Karpas-422 (cell line): ENCODE measurements around the gene IFITM10. TPM values are rescaled to one million over a fixed set of nuclear protein-coding genes. Genes with fewer than 3 reads are reported as not detected.

Experiments used
- DNase-seq: peaks from one replicate; pipeline ENCODE4 v3.0.0-alpha.2; 2015
- H2AFZ ChIP-seq: fragments of 200-600 bp; sonication (generic); 2 replicates; pipeline ENCODE4 v1.6.1; 2014; ENCODE audit warnings: antibody characterized with exemption, low read length, mixed read lengths
- H3K27ac ChIP-seq: fragments of 200-600 bp; sonication (generic); 2 replicates; pipeline ENCODE4 v1.5.1; 2014; ENCODE audit warnings: mild to moderate bottlenecking, low read length, moderate library complexity
- H3K27me3 ChIP-seq: fragments of 200-600 bp; sonication (generic); 2 replicates; pipeline ENCODE4 v1.6.1; 2014; ENCODE audit warnings: low read length, mixed read lengths
- H3K36me3 ChIP-seq: fragments of 200-600 bp; sonication (generic); 2 replicates; pipeline ENCODE4 v1.6.1; 2014; ENCODE audit warnings: low read length, mixed read lengths; ENCODE audit not compliant: insufficient read depth
- H3K4me1 ChIP-seq: fragments of 200-600 bp; sonication (generic); 2 replicates; pipeline ENCODE4 v1.6.1; 2014; ENCODE audit warnings: mild to moderate bottlenecking, low read length, mixed read lengths
- H3K4me2 ChIP-seq: fragments of 200-600 bp; sonication (generic); 2 replicates; pipeline ENCODE4 v1.6.1; 2014; ENCODE audit warnings: low read length, low read depth, mild to moderate bottlenecking; ENCODE audit not compliant: poor library complexity, severe bottlenecking
- H3K4me3 ChIP-seq: fragments of 200-600 bp; sonication (generic); 2 replicates; pipeline ENCODE4 v1.5.1; 2014; ENCODE audit warnings: mild to moderate bottlenecking, antibody characterized with exemption, low read length, mixed read lengths
- H3K79me2 ChIP-seq: fragments of 200-600 bp; sonication (generic); 2 replicates; pipeline ENCODE4 v1.6.1; 2014; ENCODE audit warnings: mild to moderate bottlenecking, low read length, mixed read lengths
- H3K9ac ChIP-seq: fragments of 200-600 bp; sonication (generic); 2 replicates; pipeline ENCODE4 v1.6.0; 2014; ENCODE audit warnings: low read length
- H3K9me2 ChIP-seq: fragments of 200-600 bp; sonication (generic), shearing (Covaris generic); replicated peaks from 2 replicates; pipeline ENCODE4 v1.6.0; 2014; ENCODE audit warnings: mild to moderate bottlenecking, low read length, moderate library complexity; ENCODE audit not compliant: insufficient read depth
- H3K9me3 ChIP-seq: fragments of 300-700, 200-600 bp; sonication (generic); 2 replicates; pipeline ENCODE4 v1.6.1; 2014; ENCODE audit warnings: low read length, mixed read lengths
- H4K20me1 ChIP-seq: fragments of 200-600 bp; sonication (generic); 2 replicates; pipeline ENCODE4 v1.6.1; 2014; ENCODE audit warnings: mild to moderate bottlenecking, antibody characterized with exemption, low read length, low read depth; ENCODE audit not compliant: insufficient read depth
- total RNA-seq: library from RNA; depleted of rRNA; stranded (reverse); fragments of >200 nt; shearing (Covaris generic); gene quantifications from 2 replicates; pipeline ENCODE4 v1.2.3, GENCODE V29; 2014; ENCODE audit warnings: low replicate concordance; rRNA removed

IFITM10 gene
- not detected in 2 replicates for total RNA-seq

- Histone ChIP-seq H3K9ac (no peak within 1 kb of the TSS), H3K36me3 (no peaks in the 10 kb centered on the region), H3K27me3 (no peaks in the 10 kb centered on the region), H3K4me2 (no peak within 1 kb of the TSS), H3K79me2 (no peaks in the 10 kb centered on the region), H3K9me2 (no peaks in the 10 kb centered on the region), H3K27ac (no peak within 1 kb of the TSS), H3K4me1 (peaks cover 9% of the 10 kb centered on the region), H2AFZ (no peak within 1 kb of the TSS), H3K9me3 (no peaks in the 10 kb centered on the region), H4K20me1 (no peaks in the 10 kb centered on the region), H3K4me3 (no peak within 1 kb of the TSS)
- no peak for DNase-seq
These were observed at the start of gene IFITM10 for GRCh38 chr11:1750481-1750839. Gene IFITM10, minus strand, starts transcription at chr11:1750595. Its CDS starts 153 bp downstream, at chr11:1750442.

- H3K27ac ChIP-seq, result no peak overlapping the region
- no peaks in the 10 kb centered on the region for H3K27me3 ChIP-seq
- H3K9ac ChIP-seq, result no peak overlapping the region
- no peaks in the 10 kb centered on the region for H3K4me1 ChIP-seq
- H2AFZ ChIP-seq, result no peak overlapping the region
- no peak overlapping the region for H3K4me2 ChIP-seq
- H3K9me3 ChIP-seq, result no peaks in the 10 kb centered on the region
- DNase-seq, result no peak
- no peaks in the 10 kb centered on the region for H3K9me2 ChIP-seq
- H3K36me3 ChIP-seq, result no peaks in the 10 kb centered on the region
- no peaks in the 10 kb centered on the region for H3K79me2 ChIP-seq
- H3K4me3 ChIP-seq, result no peak overlapping the region
- H4K20me1 ChIP-seq, result no peaks in the 10 kb centered on the region
These were observed 47.2 kb upstream of the IFITM10 start for GRCh38 chr11:1797391-1798125.

GRCh38 chr11:1796413-1797011 lies 46.1 kb upstream of the IFITM10 start:
- no peaks in the 10 kb centered on the region for H3K4me1 ChIP-seq
- no peaks in the 10 kb centered on the region for H3K9me2 ChIP-seq
- H2AFZ ChIP-seq, result no peak overlapping the region
- H4K20me1 ChIP-seq, result no peaks in the 10 kb centered on the region
- H3K9ac ChIP-seq, result no peak overlapping the region
- no peak overlapping the region for H3K4me3 ChIP-seq
- H3K4me2 ChIP-seq, result no peak overlapping the region
- no peaks in the 10 kb centered on the region for H3K79me2 ChIP-seq
- DNase-seq, result no peak
- no peaks in the 10 kb centered on the region for H3K9me3 ChIP-seq
- no peaks in the 10 kb centered on the region for H3K36me3 ChIP-seq
- H3K27ac ChIP-seq, result no peak overlapping the region
- H3K27me3 ChIP-seq, result no peaks in the 10 kb centered on the region

GRCh38 chr11:1793081-1793480 lies 42.7 kb upstream of the IFITM10 start:
- H3K79me2 ChIP-seq, result no peaks in the 10 kb centered on the region
- H4K20me1 ChIP-seq, result no peaks in the 10 kb centered on the region
- H3K9me2 ChIP-seq, result no peaks in the 10 kb centered on the region
- H3K27ac ChIP-seq, result no peak overlapping the region
- no peak overlapping the region for H2AFZ ChIP-seq
- no peak overlapping the region for H3K4me3 ChIP-seq
- H3K4me2 ChIP-seq, result no peak overlapping the region
- H3K4me1 ChIP-seq, result no peaks in the 10 kb centered on the region
- no peak overlapping the region for H3K9ac ChIP-seq
- H3K9me3 ChIP-seq, result no peaks in the 10 kb centered on the region
- no peaks in the 10 kb centered on the region for H3K36me3 ChIP-seq
- H3K27me3 ChIP-seq, result no peaks in the 10 kb centered on the region
- no peak for DNase-seq

- Histone ChIP-seq H3K4me3 (no peak overlapping the region), H3K27me3 (no peaks in the 10 kb centered on the region), H3K36me3 (no peaks in the 10 kb centered on the region), H4K20me1 (no peaks in the 10 kb centered on the region), H3K9ac (no peak overlapping the region), H3K4me2 (no peak overlapping the region), H3K4me1 (no peaks in the 10 kb centered on the region), H3K9me3 (no peaks in the 10 kb centered on the region), H3K9me2 (no peaks in the 10 kb centered on the region), H2AFZ (no peak overlapping the region), H3K79me2 (no peaks in the 10 kb centered on the region), H3K27ac (no peak overlapping the region)
- no peak for DNase-seq
These were observed 42.1 kb upstream of the IFITM10 start for GRCh38 chr11:1792461-1792860.

GRCh38 chr11:1791912-1792311 lies 41.5 kb upstream of the IFITM10 start:
- no peaks in the 10 kb centered on the region for H3K27me3 ChIP-seq
- H3K4me2 ChIP-seq, result no peak overlapping the region
- H3K27ac ChIP-seq, result no peak overlapping the region
- no peak overlapping the region for H3K4me3 ChIP-seq
- no peaks in the 10 kb centered on the region for H3K9me2 ChIP-seq
- H2AFZ ChIP-seq, result no peak overlapping the region
- H3K9me3 ChIP-seq, result no peaks in the 10 kb centered on the region
- H3K9ac ChIP-seq, result no peak overlapping the region
- no peak for DNase-seq
- no peaks in the 10 kb centered on the region for H4K20me1 ChIP-seq
- H3K4me1 ChIP-seq, result no peaks in the 10 kb centered on the region
- no peaks in the 10 kb centered on the region for H3K79me2 ChIP-seq
- no peaks in the 10 kb centered on the region for H3K36me3 ChIP-seq

- Histone ChIP-seq H4K20me1 (no peaks in the 10 kb centered on the region), H3K9me3 (no peaks in the 10 kb centered on the region), H3K27me3 (no peaks in the 10 kb centered on the region), H3K27ac (no peak overlapping the region), H3K9me2 (no peaks in the 10 kb centered on the region), H3K4me3 (no peak overlapping the region), H3K4me2 (no peak overlapping the region), H3K36me3 (no peaks in the 10 kb centered on the region), H3K9ac (no peak overlapping the region), H2AFZ (no peak overlapping the region), H3K79me2 (no peaks in the 10 kb centered on the region), H3K4me1 (no peaks in the 10 kb centered on the region)
- DNase-seq, result no peak
These were observed 36.1 kb upstream of the IFITM10 start for GRCh38 chr11:1786466-1786865.

GRCh38 chr11:1785749-1786413 lies 35.5 kb upstream of the IFITM10 start:
- no peak overlapping the region for H3K4me2 ChIP-seq
- no peak for DNase-seq
- H3K4me3 ChIP-seq, result no peak overlapping the region
- H4K20me1 ChIP-seq, result no peaks in the 10 kb centered on the region
- no peaks in the 10 kb centered on the region for H3K36me3 ChIP-seq
- no peak overlapping the region for H2AFZ ChIP-seq
- H3K9me2 ChIP-seq, result no peaks in the 10 kb centered on the region
- no peaks in the 10 kb centered on the region for H3K79me2 ChIP-seq
- H3K9ac ChIP-seq, result no peak overlapping the region
- H3K9me3 ChIP-seq, result no peaks in the 10 kb centered on the region
- H3K4me1 ChIP-seq, result no peaks in the 10 kb centered on the region
- no peaks in the 10 kb centered on the region for H3K27me3 ChIP-seq
- H3K27ac ChIP-seq, result no peak overlapping the region
